ENCODE measurements around the gene OPN3. TPM values are rescaled to one million over a fixed set of nuclear protein-coding genes. Genes with fewer than 3 reads are reported as not detected.
"Not testable (repeated sequence)": the region's sequence is repeated elsewhere in the genome, so short reads cannot be mapped to it uniquely, and the experiment has no call there.

Gene OPN3
- total RNA-seq, 4 donors from 2014 or later = 4.6 to 9.6 (median 5.8) TPM

DNA sequence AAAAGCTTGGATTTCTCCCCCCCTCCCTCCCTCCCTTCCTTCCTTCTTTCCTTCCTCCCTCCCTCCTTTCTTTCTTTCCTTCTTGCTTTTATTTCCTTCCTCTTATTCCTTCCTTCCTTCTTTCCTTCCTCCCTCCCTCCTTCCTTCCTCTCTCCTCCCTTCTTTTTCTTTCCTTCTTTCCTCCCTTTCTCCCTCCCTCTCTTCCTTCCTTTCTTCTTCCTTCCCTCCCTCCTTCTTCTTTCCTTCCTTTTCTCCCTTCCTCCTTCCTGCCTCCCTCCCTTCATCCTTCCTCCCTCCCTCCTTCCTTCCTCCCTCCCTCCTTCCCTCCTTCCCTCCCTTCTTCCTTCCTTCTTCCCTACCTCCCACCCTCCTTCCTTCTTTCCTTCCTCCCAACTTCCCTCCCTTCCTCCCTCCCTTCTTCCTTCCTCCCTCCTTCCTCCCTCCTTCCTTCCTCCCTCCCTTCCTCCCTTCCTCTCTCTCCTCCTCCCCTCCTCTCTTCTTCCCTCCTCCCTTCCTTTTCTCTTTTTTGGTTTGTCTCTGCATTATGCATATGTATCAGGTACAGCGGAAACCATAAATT lies 34.7 kb upstream of the OPN3 start:
- no peaks in the 10 kb centered on the region for H3K27me3 ChIP-seq
- no peak overlapping the region for H3K27ac ChIP-seq
- in situ Hi-C loops (cut with MboI; ENCODE audit: low sequenced_read_pairs in 4 of 4) = no loop called here
- no peaks in the 10 kb centered on the region for H3K36me3 ChIP-seq
- H3K9me3 ChIP-seq = no peaks in the 10 kb centered on the region
- no peak for TF ChIP-seq POLR2A (IDR thresholded peaks at IDR 0.05)
- TF ChIP-seq, protein P1, sequence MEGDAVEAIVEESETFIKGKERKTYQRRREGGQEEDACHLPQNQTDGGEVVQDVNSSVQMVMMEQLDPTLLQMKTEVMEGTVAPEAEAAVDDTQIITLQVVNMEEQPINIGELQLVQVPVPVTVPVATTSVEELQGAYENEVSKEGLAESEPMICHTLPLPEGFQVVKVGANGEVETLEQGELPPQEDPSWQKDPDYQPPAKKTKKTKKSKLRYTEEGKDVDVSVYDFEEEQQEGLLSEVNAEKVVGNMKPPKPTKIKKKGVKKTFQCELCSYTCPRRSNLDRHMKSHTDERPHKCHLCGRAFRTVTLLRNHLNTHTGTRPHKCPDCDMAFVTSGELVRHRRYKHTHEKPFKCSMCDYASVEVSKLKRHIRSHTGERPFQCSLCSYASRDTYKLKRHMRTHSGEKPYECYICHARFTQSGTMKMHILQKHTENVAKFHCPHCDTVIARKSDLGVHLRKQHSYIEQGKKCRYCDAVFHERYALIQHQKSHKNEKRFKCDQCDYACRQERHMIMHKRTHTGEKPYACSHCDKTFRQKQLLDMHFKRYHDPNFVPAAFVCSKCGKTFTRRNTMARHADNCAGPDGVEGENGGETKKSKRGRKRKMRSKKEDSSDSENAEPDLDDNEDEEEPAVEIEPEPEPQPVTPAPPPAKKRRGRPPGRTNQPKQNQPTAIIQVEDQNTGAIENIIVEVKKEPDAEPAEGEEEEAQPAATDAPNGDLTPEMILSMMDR (IDR thresholded peaks at IDR 0.05 in 4 of 5, conservative IDR thresholded peaks at IDR 0.05 in 1 of 5) = no peak
- DNase-seq (no peak), ATAC-seq (no peak)
- intact Hi-C loops (cut with DNase I; ENCODE audit: low total_unique reads) = no loop called here
- no peak overlapping the region for H3K4me3 ChIP-seq
- H3K4me1 ChIP-seq = no peaks in the 10 kb centered on the region

DNA sequence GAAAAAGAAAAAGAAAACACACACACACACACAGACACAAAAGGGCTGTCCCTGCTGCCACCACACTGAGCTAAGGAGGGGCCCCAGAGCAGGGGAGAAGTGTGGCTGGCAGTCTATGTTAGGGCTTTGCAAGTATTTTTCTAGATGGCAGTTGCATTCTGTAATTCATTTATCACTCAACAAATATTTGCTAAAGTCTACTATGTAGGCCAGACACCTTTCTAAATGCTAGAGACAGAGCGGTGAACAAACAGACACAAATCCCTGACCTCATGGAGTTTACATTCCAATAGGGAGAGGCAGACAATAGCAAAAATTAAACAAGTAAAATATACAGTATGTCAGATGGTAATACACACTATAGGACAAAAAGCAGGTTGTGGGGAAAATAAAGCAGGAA lies 32.1 kb upstream of the OPN3 start:
- Histone ChIP-seq H3K36me3 (no peaks in the 10 kb centered on the region), H3K27ac (no peak overlapping the region), H3K4me3 (no peak overlapping the region), H3K9me3 (no peaks in the 10 kb centered on the region), H3K27me3 (no peaks in the 10 kb centered on the region), H3K4me1 (no peaks in the 10 kb centered on the region)
- in situ Hi-C loops (cut with MboI; ENCODE audit: low sequenced_read_pairs in 4 of 4) (no loop called here), intact Hi-C loops (cut with DNase I; ENCODE audit: low total_unique reads) (no loop called here)
- DNase-seq (no peak), ATAC-seq (no peak)
- no peak for TF ChIP-seq POLR2A (IDR thresholded peaks at IDR 0.05)
- TF ChIP-seq, protein P1 (IDR thresholded peaks at IDR 0.05 in 4 of 5, conservative IDR thresholded peaks at IDR 0.05 in 1 of 5) = no peak

DNA sequence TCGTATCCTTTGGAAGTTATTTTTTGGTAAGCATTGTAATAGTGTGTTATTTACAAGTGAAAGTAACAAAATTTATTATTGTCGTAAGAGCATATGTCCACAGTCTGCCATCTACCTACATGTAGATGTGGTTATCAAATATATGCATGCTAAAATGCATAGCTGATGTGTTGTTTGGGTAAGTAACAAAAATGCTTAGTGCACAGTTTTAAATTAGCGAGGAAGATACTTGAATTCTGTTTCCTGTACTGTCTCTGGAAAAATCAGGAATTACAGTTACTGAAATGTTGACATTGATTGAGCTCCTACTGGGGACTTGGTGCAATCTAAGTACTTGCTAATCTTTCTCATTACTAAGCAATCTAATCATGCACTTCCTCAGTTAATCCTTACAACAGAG lies 26.2 kb upstream of the OPN3 start:
- no peak for TF ChIP-seq POLR2A (IDR thresholded peaks at IDR 0.05)
- TF ChIP-seq, protein P1 (IDR thresholded peaks at IDR 0.05 in 4 of 5, conservative IDR thresholded peaks at IDR 0.05 in 1 of 5) = no peak
- ATAC-seq (no peak), DNase-seq (no peak)
- no peaks in the 10 kb centered on the region for H3K4me1 ChIP-seq
- no peak overlapping the region for H3K27ac ChIP-seq
- H3K36me3 ChIP-seq = no peaks in the 10 kb centered on the region
- H3K9me3 ChIP-seq = no peaks in the 10 kb centered on the region
- intact Hi-C loops (cut with DNase I; ENCODE audit: low total_unique reads) (no loop called here), in situ Hi-C loops (cut with MboI; ENCODE audit: low sequenced_read_pairs in 4 of 4) (no loop called here)
- no peaks in the 10 kb centered on the region for H3K27me3 ChIP-seq
- no peak overlapping the region for H3K4me3 ChIP-seq

DNA sequence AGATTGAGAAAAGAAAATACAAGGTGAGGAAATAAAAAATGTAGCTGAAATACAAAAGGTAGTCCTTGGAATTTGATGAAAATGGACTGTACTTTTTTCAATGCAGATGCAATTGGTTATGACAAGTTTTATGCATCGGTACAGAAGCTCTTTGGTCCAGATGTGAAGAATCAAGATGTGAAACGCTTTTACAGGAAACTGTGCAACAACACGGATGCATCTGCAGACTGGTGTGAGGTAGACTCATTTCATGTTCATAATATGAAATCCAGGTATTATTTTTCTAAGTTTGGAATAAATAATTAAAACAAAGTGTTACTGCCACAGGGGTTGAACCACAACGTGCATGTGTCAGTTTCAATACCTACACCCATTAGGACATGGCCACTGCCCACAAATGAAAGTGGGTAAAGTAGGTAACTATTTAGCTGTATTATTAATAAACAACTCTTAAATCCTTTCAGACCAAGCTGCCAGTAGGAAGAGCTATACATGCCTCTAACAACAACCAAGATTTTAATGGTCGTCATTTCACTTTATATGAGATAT lies 20.3 kb upstream of the OPN3 start:
- ATAC-seq (no peak), DNase-seq (no peak)
- in situ Hi-C loops (cut with MboI; ENCODE audit: low sequenced_read_pairs in 4 of 4) (no loop called here), intact Hi-C loops (cut with DNase I; ENCODE audit: low total_unique reads) (no loop called here)
- no peak overlapping the region for H3K4me3 ChIP-seq
- no peaks in the 10 kb centered on the region for H3K27me3 ChIP-seq
- TF ChIP-seq, protein P1 (IDR thresholded peaks at IDR 0.05 in 4 of 5, conservative IDR thresholded peaks at IDR 0.05 in 1 of 5) = no peak
- no peak for TF ChIP-seq POLR2A (IDR thresholded peaks at IDR 0.05)
- no peaks in the 10 kb centered on the region for H3K36me3 ChIP-seq
- no peak overlapping the region for H3K27ac ChIP-seq
- H3K4me1 ChIP-seq = no peaks in the 10 kb centered on the region
- no peaks in the 10 kb centered on the region for H3K9me3 ChIP-seq

DNA sequence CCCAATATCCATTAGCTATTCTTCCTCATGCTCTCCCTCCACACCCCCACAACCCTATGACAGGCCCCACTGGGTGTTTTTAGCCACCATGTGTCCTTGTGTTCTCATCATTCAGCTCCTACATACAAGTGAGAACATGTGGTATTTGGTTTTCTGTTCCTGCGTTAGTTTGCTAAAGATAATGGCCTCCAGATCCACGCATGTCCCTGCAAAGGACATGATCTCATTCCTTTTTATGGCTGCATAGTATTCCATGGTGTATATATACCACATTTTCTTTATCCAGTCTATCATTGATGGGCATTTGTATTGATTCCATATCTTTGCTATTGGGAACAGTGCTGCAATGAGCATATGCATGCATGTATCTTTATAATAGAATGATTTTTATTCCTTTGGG lies 18.8 kb upstream of the OPN3 start:
- H3K4me1 ChIP-seq; in situ Hi-C loops (cut with MboI; ENCODE audit: low sequenced_read_pairs in 4 of 4); intact Hi-C loops (cut with DNase I; ENCODE audit: low total_unique reads); H3K4me3 ChIP-seq; H3K36me3 ChIP-seq; DNase-seq; H3K9me3 ChIP-seq; ATAC-seq; H3K27me3 ChIP-seq; H3K27ac ChIP-seq: not testable (repeated sequence)
